WI38 (cell line): ENCODE measurements around the gene SSNA1.

Source experiments
- H3K4me3 ChIP-seq: 2 replicates; pipeline ENCODE4 v1.5.1; 2011; ENCODE audit warnings: low read depth, mild to moderate bottlenecking, control low read depth, low read length
- TF ChIP-seq, protein P1 (sequence below): IDR thresholded peaks from 2 replicates; pipeline ENCODE4 v1.5.1; 2012; ENCODE audit warnings: low read depth, mild to moderate bottlenecking, control low read depth, low read length

SSNA1 gene

GRCh38 chr9:137218754-137219271, 30.3 kb downstream of the SSNA1 start:
- no peak overlapping the region for H3K4me3 ChIP-seq
- TF ChIP-seq, protein P1, sequence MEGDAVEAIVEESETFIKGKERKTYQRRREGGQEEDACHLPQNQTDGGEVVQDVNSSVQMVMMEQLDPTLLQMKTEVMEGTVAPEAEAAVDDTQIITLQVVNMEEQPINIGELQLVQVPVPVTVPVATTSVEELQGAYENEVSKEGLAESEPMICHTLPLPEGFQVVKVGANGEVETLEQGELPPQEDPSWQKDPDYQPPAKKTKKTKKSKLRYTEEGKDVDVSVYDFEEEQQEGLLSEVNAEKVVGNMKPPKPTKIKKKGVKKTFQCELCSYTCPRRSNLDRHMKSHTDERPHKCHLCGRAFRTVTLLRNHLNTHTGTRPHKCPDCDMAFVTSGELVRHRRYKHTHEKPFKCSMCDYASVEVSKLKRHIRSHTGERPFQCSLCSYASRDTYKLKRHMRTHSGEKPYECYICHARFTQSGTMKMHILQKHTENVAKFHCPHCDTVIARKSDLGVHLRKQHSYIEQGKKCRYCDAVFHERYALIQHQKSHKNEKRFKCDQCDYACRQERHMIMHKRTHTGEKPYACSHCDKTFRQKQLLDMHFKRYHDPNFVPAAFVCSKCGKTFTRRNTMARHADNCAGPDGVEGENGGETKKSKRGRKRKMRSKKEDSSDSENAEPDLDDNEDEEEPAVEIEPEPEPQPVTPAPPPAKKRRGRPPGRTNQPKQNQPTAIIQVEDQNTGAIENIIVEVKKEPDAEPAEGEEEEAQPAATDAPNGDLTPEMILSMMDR, result no peak

DNA sequence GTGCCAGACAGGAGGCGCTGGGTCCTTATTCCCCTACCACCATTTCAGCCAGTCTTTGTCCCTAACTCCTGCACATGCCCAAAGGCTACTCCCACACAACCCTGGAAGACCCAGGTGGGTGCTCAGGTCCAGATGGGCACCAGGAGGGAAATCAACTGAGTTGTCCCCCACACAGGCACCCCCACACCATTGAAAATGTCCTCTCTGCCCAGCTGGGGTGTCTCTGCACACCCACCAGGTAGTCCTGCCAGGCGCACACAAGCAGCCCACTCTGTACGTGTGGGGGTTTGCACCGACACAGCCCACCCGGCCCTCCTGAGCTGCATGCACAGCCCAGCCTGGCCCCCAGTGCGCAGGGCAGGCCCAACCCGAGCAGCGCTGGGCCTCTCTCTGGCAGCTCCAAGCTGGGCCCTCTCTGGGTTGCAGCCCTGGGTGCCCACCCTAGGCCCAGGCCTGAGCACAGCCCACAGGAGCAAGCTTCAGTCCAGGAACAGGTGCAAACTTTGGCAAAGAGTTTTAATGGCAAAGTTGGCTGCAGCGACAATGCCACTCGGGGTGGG, 31.4 kb downstream of the SSNA1 start:
- TF ChIP-seq, protein P1, result no peak
- no peak overlapping the region for H3K4me3 ChIP-seq

DNA sequence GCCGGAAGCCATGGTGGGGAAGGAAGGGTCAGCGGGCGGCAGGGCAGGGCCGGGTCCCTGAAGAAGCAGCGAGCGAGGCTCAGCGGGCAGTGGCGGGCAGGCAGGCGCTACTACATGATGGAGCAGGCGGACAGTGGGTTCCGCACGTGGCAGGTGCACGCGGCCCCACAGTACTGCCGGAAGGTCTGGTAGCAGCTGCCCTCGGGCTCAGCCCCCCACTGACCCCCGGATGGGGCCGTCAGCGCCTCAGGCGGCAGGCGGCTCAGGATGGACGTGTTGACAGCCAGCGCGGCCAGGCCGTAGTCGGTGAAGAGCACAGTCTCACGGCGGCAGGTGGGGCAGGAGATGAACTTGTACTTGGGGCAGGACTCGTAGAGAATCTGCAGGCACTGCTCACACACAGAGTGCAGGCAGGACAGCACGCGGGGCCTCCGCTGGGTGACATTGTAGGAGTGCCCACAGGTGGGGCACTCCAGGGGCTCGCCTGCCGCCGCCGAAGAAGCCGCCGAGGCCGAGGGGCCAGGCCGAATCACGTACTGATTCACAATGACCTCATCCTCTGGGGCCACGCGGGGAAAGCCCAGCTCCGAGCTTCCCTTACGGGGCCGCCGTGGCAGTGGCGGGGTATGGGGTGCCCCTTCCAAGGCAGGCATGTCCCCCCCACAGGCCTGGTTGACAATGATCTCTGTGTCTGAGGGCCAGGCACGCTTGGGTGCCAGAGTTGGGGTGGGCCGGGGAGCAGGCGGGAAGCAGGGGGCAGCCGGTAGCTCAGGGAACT, 32.0 kb downstream of the SSNA1 start:
- TF ChIP-seq, protein P1, result no peak
- H3K4me3 ChIP-seq, result no peak overlapping the region

DNA sequence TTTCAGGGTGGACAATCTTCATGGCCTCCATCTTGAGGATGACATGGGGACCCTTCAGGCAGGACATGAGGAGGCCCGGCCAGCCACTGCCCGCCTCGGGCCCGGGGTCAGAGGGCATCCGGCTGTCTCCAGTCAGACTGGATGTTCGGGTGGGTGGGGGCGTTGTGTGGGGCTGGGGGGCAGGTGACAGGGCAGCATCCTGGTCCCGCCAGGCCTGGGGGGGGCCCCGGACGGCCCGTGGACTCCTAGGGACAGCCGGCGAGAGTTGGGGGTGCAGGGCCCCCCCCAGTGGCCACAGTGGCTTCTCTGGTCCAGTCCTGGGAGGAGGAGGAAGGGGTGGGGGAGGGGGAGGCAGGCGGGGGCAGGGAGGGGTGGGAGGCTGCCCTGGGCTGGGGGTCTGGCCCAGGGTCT, 32.6 kb downstream of the SSNA1 start:
- H3K4me3 ChIP-seq, result no peak overlapping the region

DNA sequence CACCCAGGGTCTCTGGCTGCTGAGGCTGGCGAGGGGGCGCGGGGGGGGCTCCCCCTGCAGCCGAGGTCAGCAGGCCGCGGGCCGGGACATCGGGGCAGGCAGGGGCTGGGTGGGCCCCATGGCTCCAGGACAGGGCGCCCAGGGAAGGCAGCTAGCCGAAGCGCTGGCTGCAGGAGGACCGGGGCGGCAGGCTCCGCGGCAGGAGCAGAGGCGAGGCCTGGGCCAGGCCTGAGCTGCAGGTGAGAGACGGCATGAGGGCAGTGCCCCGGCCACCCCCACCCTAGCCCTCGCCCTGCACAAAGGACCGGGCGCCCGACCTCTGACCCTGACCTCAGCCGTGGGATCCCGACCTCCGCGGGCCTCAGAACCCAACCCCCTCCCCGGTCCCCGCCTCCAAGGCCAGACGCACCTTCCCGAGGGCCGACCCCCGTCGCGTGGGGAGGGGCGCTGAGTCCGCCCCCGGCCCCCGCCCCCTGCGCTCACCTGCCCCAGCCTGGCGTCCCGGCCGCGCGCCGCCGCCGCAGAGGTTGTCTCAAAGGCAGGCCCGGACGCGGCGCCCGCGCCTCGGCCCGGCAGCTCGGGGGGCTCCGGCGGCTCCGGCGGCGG, 33.1 kb downstream of the SSNA1 start:
- TF ChIP-seq, protein P1, result no peak
- H3K4me3 ChIP-seq, result no peak overlapping the region

More for the DNA sequence above, 32.6 kb downstream of the SSNA1 start:
- TF ChIP-seq, protein P1, result no peak

DNA sequence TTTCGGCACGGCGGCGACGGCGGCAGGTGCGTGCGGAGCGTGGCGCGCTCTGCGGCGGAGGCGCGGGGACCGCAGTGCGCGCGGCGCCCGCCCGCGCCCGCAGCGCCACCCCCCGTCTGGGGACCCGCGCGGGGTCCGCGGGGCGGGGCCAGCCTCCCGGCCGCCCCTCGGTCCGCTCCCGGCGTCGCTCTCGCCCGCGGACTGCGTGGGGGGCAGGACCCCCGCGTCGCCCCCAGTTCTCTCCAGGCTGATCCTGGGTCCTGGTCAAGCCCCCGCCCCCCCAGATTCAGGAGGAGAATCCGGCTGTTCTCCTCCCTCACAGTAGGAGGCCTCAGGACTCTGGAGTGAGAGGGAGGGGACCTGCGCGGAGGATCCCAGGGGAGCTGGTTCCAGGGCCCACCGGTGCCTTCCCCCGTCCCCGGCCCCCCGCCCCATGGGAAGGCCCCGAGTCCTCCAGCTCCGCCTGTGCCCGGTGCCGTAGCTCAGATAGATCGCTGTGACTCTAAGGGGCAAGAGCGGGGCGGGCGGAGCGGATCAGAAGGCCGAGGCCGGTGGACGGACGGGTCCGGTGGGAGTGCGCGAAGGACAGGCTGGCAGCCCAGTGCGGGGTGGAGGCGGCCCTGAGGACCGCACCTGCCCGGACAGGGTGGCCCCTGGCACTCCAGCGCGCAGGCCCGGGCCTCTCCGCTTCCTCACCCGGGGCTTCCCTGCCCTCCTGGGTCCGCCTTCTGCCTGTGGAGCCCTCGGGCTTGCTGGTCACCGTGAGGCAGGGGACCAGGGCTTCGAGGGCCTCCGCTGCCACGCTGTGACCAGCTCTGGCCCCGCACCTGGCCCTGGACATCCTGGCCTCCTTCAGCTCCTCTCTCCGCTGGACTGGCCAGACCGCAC, 34.0 kb downstream of the SSNA1 start, which contains the start of gene RNF208:
TSS of gene RNF208 (minus strand) at position 51 of the 888 bp plus-strand sequence. CDS start 1,028 bp downstream, outside the sequence.
- TF ChIP-seq, protein P1, result no peak
- H3K4me3 ChIP-seq, result peak within 1 kb of the TSS; percentile 47
